Measurements from ENCODE around the gene MUL1. TPM values are rescaled to one million over a fixed set of nuclear protein-coding genes. Genes with fewer than 3 reads are reported as not detected.

The MUL1 gene
- total RNA-seq, 1 donor from 2014 or later, result 34.5 TPM

- Histone ChIP-seq H3K4me3 (peak overlapping the region; percentile 51), H3K36me3 (no peaks in the 10 kb centered on the region), H3K9me3 (no peaks in the 10 kb centered on the region), H3K27ac (peak overlapping the region; percentile 77), H3K4me1 (peaks cover 9% of the 10 kb centered on the region), H3K27me3 (peaks cover 54% of the 10 kb centered on the region)
- intact Hi-C loops (cut with DNase I), result no loop called here
- TF ChIP-seq CTCF (IDR thresholded peaks at IDR 0.05), result no peak
- DNase-seq (peak; percentile 48), ATAC-seq (no peak)
Observed at GRCh38 chr1:20483833-20484518, 24.0 kb downstream of the MUL1 start.

- peaks cover 12% of the 10 kb centered on the region for H3K4me1 ChIP-seq
- H3K4me3 ChIP-seq, result peak overlapping the region; percentile 51
- ATAC-seq (no peak), DNase-seq (no peak)
- no peaks in the 10 kb centered on the region for H3K9me3 ChIP-seq
- H3K27me3 ChIP-seq, result peaks cover 56% of the 10 kb centered on the region
- H3K27ac ChIP-seq, result peak overlapping the region; percentile 77
- intact Hi-C loops (cut with DNase I), result no loop called here
- no peaks in the 10 kb centered on the region for H3K36me3 ChIP-seq
- TF ChIP-seq CTCF (IDR thresholded peaks at IDR 0.05), result no peak
Observed at GRCh38 chr1:20483098-20483832, 24.7 kb downstream of the MUL1 start.

GRCh38 chr1:20481643-20482498 lies 26.1 kb downstream of the MUL1 start:
- Histone ChIP-seq H3K4me3 (no peak overlapping the region), H3K9me3 (no peaks in the 10 kb centered on the region), H3K4me1 (peaks cover 17% of the 10 kb centered on the region), H3K27me3 (peaks cover 48% of the 10 kb centered on the region), H3K27ac (peak overlapping the region; percentile 3), H3K36me3 (no peaks in the 10 kb centered on the region)
- intact Hi-C loops (cut with DNase I), result no loop called here
- DNase-seq (peak; percentile 31), ATAC-seq (no peak)
- no peak for TF ChIP-seq CTCF (IDR thresholded peaks at IDR 0.05)

- no peaks in the 10 kb centered on the region for H3K9me3 ChIP-seq
- DNase-seq (peak; percentile 46), ATAC-seq (no peak)
- no peak overlapping the region for H3K4me3 ChIP-seq
- peaks cover 25% of the 10 kb centered on the region for H3K4me1 ChIP-seq
- H3K36me3 ChIP-seq, result no peaks in the 10 kb centered on the region
- H3K27ac ChIP-seq, result peak overlapping the region; percentile 20
- H3K27me3 ChIP-seq, result peaks cover 49% of the 10 kb centered on the region
- intact Hi-C loops (cut with DNase I), result no loop called here
- no peak for TF ChIP-seq CTCF (IDR thresholded peaks at IDR 0.05)
Observed at GRCh38 chr1:20480951-20481617, 26.9 kb downstream of the MUL1 start.

GRCh38 chr1:20480243-20480944 lies 27.6 kb downstream of the MUL1 start:
- ATAC-seq, result peak; percentile 7
- intact Hi-C loops (cut with DNase I), result no loop called here

More at GRCh38 chr1:20480243-20480944, 27.6 kb downstream of the MUL1 start:
- H3K27ac ChIP-seq, result peak overlapping the region; percentile 20
- DNase-seq, result peak; percentile 12
- peaks cover 25% of the 10 kb centered on the region for H3K4me1 ChIP-seq
- peaks cover 56% of the 10 kb centered on the region for H3K27me3 ChIP-seq
- H3K4me3 ChIP-seq, result no peak overlapping the region
- no peaks in the 10 kb centered on the region for H3K9me3 ChIP-seq
- no peak for TF ChIP-seq CTCF (IDR thresholded peaks at IDR 0.05)
- H3K36me3 ChIP-seq, result no peaks in the 10 kb centered on the region
